Measurements from ENCODE around the gene TARP.

TARP gene

GRCh38 chr7:38229884-38230642 is 43.4 kb downstream of the TARP start:
- no peak overlapping the region for H3K4me3 ChIP-seq
- WGBS, 2 donors: 78 to 82% methylated on average over 6 of the region's 6 CpGs
- H3K4me1 ChIP-seq: no peaks in the 10 kb centered on the region
- no peak for TF ChIP-seq POLR2A (IDR thresholded peaks at IDR 0.05)
- TF ChIP-seq EP300 (IDR thresholded peaks at IDR 0.05): no peak
- no peak for TF ChIP-seq CTCF (IDR thresholded peaks at IDR 0.05)
- no peaks in the 10 kb centered on the region for H3K27me3 ChIP-seq
- H3K36me3 ChIP-seq: peaks cover 0 to 52% (median 10%) of the 10 kb centered on the region in 3 donors
- no peak overlapping the region for H3K27ac ChIP-seq
- no peaks in the 10 kb centered on the region for H3K9me3 ChIP-seq
- no peak for DNase-seq (ENCODE audit: low spot score in 2 of 2)

- WGBS, 2 donors: 81 to 84% methylated on average over 6 of the region's 6 CpGs
- Histone ChIP-seq H3K27me3 (no peaks in the 10 kb centered on the region), H3K36me3 (peaks cover 0 to 58% (median 10%) of the 10 kb centered on the region in 3 donors), H3K27ac (no peak overlapping the region), H3K9me3 (no peaks in the 10 kb centered on the region), H3K4me1 (no peaks in the 10 kb centered on the region), H3K4me3 (no peak overlapping the region)
- no peak for DNase-seq (ENCODE audit: low spot score in 2 of 2)
- TF ChIP-seq EP300 (IDR thresholded peaks at IDR 0.05) (no peak), CTCF (IDR thresholded peaks at IDR 0.05) (no peak), POLR2A (IDR thresholded peaks at IDR 0.05) (no peak)
Observed at GRCh38 chr7:38229386-38229785, 44.0 kb downstream of the TARP start.

GRCh38 chr7:38224392-38224791 is 49.0 kb downstream of the TARP start:
- no peak overlapping the region for H3K27ac ChIP-seq
- no peaks in the 10 kb centered on the region for H3K9me3 ChIP-seq
- TF ChIP-seq EP300 (IDR thresholded peaks at IDR 0.05): no peak
- TF ChIP-seq POLR2A (IDR thresholded peaks at IDR 0.05): no peak
- TF ChIP-seq CTCF (IDR thresholded peaks at IDR 0.05): no peak
- DNase-seq (ENCODE audit: low spot score in 2 of 2): no peak
- H3K4me3 ChIP-seq: no peak overlapping the region
- H3K27me3 ChIP-seq: no peaks in the 10 kb centered on the region
- WGBS, 2 donors: 89 to 90% methylated on average over 5 of the region's 5 CpGs
- H3K4me1 ChIP-seq: peaks cover 0 to 8% (median 0%) of the 10 kb centered on the region in 4 donors
- peaks cover 0 to 53% (median 2%) of the 10 kb centered on the region in 3 donors for H3K36me3 ChIP-seq

- Histone ChIP-seq H3K4me3 (no peak overlapping the region), H3K9me3 (no peaks in the 10 kb centered on the region), H3K27me3 (no peaks in the 10 kb centered on the region), H3K27ac (no peak overlapping the region), H3K36me3 (peaks cover 0 to 57% (median 0%) of the 10 kb centered on the region in 3 donors), H3K4me1 (peaks cover 0 to 8% (median 0%) of the 10 kb centered on the region in 4 donors)
- DNase-seq (ENCODE audit: low spot score in 2 of 2): no peak
- TF ChIP-seq EP300 (IDR thresholded peaks at IDR 0.05) (no peak), POLR2A (IDR thresholded peaks at IDR 0.05) (no peak), CTCF (IDR thresholded peaks at IDR 0.05) (no peak)
- WGBS, 2 donors: 93 to 96% methylated on average over 2 of the region's 2 CpGs
Observed at GRCh38 chr7:38223306-38223705, 50.1 kb downstream of the TARP start.

- Histone ChIP-seq H3K36me3 (peaks cover 0 to 60% (median 0%) of the 10 kb centered on the region in 3 donors), H3K9me3 (no peaks in the 10 kb centered on the region), H3K4me1 (peaks cover 0 to 8% (median 0%) of the 10 kb centered on the region in 4 donors), H3K27me3 (no peaks in the 10 kb centered on the region), H3K27ac (peak overlapping the region in 1 of 4 donors; percentile 4), H3K4me3 (no peak overlapping the region)
- peak in 1 of 2 donors; percentile 82 for DNase-seq (ENCODE audit: low spot score in 2 of 2)
- TF ChIP-seq CTCF (IDR thresholded peaks at IDR 0.05) (peak; percentile 79 to 85 (median 83)), POLR2A (IDR thresholded peaks at IDR 0.05) (no peak), EP300 (IDR thresholded peaks at IDR 0.05) (no peak)
- 63 to 66% methylated on average over 5 of the region's 5 CpGs for WGBS, 2 donors
Observed at GRCh38 chr7:38222481-38223096, 50.8 kb downstream of the TARP start.

Data from tibial nerve (tissue), 4 donors.